GM12801 (cell line): ENCODE measurements around the gene CEP112.

Experiments used
- TF ChIP-seq, protein P1 (sequence below): IDR thresholded peaks from one replicate; pipeline ENCODE4 v1.5.1; 2011; ENCODE audit warnings: control low read depth; ENCODE audit not compliant: insufficient read length; ENCODE audit errors: extremely low read depth

The CEP112 gene

GRCh38 chr17:66191593-66192377, at the start of gene CEP112:
CEP112 (minus strand) TSS chr17:66192133.
- TF ChIP-seq, protein P1, sequence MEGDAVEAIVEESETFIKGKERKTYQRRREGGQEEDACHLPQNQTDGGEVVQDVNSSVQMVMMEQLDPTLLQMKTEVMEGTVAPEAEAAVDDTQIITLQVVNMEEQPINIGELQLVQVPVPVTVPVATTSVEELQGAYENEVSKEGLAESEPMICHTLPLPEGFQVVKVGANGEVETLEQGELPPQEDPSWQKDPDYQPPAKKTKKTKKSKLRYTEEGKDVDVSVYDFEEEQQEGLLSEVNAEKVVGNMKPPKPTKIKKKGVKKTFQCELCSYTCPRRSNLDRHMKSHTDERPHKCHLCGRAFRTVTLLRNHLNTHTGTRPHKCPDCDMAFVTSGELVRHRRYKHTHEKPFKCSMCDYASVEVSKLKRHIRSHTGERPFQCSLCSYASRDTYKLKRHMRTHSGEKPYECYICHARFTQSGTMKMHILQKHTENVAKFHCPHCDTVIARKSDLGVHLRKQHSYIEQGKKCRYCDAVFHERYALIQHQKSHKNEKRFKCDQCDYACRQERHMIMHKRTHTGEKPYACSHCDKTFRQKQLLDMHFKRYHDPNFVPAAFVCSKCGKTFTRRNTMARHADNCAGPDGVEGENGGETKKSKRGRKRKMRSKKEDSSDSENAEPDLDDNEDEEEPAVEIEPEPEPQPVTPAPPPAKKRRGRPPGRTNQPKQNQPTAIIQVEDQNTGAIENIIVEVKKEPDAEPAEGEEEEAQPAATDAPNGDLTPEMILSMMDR = no peak

DNA sequence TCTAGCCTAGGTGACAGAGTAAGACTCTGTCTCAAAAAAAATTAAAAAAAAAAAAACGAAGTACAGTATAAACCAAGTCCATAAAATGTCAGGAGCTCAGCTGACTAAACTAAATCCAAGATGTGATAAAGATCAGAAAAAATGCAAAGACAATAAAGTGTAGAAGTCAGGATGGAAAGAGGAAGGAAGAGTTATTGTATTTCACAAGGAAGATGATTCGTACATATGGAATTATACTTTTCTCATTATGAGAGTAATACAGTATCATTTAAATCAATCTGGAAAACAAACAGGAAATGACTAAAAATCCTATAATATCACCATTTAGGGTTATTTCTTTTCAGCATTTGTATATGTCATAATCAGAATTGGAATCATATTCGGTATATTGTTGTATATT, 48.7 kb upstream of the CEP112 start:
- TF ChIP-seq, protein P1 = no peak

DNA sequence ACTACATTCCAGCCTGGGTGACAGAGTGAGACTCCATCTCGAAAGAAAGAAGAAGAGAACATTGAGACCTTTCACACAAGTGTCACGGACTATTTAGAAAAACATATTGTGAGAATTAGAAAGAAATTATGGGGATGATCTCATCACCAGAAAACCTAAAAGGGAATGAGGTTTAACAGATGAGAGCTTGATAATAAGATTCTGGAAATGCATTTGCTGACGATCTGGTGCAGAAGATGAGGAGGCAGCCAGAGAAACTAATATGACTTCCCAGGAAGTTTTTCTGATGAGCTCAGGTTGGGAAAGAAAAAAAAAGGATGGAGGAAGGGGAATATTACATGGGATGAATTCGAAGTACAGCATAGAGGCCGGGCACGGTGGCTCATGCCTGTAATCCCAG, 48.1 kb upstream of the CEP112 start:
- TF ChIP-seq, protein P1 = no peak

DNA sequence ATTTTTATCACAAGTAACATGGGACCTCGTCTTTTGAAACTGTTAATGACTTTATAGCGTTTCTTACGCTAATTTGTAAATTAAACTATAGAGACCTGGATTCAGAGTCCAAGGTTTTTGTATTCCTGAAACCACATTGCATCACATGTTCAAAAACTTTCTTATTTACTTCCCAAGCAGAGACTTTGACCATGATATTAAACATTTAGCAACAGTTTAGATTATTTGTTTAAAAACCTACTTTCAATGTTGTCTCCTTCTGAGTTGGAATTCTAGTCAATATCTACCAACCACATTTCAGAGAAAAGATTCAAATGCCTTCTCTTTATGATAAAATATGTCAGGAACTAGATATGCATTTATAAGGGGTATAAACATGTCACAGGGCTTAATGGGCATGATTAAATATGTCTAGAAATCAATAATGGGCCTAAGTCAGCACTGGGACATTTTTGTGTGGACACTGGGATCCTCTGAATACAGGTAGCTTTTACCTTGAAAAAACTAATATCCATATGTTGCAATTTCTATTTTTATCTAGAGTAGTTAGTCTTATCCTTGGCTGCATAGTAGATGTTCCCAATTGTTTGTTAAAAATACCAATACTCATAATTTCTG, 43.6 kb upstream of the CEP112 start:
- TF ChIP-seq, protein P1 = no peak

- TF ChIP-seq, protein P1 = no peak
Measured at GRCh38 chr17:66234611-66235010, 42.7 kb upstream of the CEP112 start.

GRCh38 chr17:66233023-66233753, 41.3 kb upstream of the CEP112 start:
- TF ChIP-seq, protein P1 = no peak

- TF ChIP-seq, protein P1 = no peak
Measured at GRCh38 chr17:66230922-66231591, 39.1 kb upstream of the CEP112 start.
